NCI-H146 (cell line): Measurements from ENCODE around the gene ARAP2.

Experiments used
- DNase-seq: peaks from one replicate; lab custom pipeline; 2025; lab: John Stamatoyannopoulos, UW

Gene ARAP2

GRCh38 chr4:36220776-36221175 is 23.5 kb downstream of the ARAP2 start:
- no peak for DNase-seq

DNA sequence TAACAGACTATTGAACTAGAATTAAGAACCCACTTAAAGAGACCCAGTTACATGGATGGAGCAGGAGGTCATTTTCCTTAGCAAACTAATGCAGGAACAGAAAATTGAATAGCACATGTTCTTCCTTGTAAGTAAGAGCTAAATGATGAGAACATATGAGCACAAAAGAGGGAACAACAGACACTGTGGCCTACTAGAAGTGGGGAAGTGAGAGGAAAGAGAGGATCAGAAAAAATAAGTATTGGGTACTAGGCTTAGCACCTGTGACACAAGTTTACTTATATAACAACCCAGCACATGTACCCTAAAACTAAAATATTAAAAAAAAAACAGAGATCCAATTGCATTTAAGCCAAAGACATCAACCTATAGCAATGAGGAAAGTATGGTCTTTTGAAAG is 26.2 kb downstream of the ARAP2 start:
- no peak for DNase-seq

GRCh38 chr4:36215627-36216026 is 28.7 kb downstream of the ARAP2 start:
- no peak for DNase-seq

DNA sequence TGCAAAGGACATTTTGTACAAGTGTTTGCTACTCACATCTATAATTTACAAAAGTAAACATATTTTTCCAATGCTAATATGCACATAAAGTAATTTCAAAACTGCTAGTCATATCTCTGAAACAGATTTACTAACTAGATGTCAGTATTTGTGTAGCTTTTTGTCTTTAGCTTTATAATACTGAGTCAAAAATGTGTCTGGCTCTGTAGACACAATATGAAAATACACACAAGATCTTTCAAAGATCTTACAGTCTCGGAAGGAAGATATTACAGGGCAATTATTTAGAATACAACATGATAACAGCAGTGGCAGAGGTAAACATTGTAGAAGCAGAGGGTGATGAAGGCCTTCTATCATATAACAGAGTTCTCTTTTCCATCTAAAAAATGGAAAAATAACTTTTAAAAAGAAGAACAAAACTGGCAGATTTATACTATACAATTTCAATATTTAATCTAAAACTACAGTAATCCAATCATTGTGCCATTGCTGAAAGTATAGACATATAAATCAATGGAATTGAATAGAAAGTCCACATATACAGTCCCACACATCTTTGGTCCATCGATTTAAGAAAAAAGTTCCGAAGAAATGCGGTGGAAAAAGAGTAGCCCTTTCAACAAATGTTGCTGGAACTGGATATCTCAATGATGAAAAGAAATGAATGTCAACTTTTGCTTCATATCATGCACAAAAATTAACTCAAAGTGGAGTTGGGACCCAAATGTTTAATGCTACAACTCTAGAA is 29.4 kb downstream of the ARAP2 start:
- DNase-seq: no peak

- DNase-seq: peak; percentile 36
Measured at GRCh38 chr4:36213977-36214376, 30.3 kb downstream of the ARAP2 start.

DNA sequence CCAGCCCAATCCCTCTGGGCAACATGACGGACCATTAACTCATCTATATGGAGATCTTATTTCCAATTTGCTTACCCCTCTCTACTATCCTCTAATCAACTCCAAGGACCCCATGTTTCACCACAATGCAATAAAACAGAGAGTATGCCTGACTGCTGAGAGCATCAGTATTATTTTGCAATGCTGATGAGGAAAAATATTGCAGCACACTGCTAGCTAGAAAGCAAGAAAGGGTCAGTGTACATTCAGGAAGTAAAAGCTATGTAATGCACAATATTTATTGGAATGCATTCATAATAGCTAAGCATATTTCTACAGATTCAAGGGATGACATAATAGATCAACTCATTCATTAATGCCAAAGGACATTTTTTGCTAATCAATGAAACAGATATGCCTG is 33.2 kb downstream of the ARAP2 start:
- DNase-seq: no peak

DNA sequence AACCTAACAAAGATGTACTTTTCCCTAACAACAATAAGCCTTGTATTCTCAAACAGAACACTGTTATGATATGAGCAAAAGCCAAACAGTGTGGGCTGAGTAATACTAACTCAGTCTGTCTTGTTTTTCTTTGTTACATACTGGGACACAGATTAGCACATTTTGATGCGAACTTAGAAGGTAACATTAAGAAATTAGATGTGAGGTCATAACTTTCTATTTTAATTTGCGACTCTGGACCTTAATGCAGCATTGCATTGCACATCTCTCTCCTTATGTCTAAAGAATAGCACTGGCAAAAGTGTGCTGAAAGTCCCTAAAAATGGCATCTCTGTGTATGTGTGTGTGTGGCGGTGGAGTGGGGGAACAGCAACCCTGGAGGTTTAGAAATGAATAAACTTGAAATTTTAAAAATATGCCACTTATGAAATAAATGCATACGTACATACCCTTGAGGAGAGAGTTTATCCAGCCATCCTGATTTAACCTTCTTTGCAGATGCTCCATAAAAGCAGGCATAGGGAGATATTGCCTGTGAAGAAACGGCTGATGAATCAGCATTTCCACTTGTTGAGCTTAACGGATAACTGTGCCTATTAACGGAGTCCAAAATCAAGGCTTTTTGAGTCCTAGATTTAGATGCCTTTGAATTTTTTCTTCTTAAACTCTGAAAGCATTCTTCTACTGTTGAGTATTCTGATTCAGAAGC is 34.2 kb downstream of the ARAP2 start:
- no peak for DNase-seq

DNA sequence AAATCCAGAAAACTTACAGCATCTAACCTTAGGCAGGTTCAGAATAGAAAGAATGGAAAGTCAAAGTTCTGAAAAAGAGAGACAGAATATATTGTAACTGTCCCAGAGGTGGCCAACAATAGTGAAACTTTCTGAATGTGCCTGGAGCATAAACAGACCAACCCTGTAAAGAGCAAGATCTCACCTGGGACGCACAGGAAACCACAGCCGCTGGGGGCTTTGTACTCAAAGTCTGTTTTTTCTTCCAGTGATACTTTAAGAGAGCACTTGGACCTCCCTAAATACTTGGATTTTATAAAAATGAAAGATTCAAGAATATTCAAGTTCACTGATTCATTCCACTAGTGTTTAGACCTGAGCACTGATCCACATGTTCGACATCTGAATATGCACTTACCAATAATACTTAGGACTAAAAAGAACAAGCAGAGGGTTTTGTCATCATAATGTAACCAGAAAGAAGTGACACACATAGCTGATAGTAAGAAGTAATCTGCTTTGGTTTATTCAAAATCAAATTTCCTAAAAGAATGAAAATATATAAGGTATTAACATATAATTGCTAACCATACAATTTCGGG is 35.3 kb downstream of the ARAP2 start:
- DNase-seq: no peak

DNA sequence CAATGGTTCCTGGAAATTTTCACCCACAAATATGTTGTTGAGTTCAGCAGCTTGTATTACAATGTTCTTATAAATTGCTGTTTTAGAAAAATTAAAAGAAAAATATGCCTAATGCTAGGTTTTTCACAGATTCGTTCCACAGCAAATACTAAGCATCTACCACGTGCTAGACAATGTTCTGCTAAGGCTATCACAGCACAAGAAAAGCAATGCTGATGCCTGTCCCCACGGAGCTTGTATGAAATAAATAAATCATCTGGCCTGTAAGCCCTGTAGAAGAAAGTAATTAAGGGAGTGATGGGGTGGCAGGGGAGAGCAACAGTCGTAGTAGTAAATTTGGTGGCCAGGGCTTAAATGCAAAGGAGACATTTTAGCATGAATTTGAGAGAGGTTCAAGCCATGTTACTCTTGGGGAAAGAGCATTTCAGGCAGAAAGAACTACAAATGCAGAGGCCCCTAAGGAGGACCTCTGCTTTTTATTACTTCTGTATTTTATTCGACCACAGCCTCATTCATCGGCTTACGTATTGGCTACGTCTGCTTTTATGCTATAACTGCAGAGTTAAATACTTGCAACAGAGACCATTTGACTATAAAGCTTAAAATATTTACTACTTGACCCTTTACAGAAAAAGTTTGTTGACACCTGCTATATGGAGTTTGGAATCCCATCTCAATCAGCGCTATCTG is 36.3 kb downstream of the ARAP2 start:
- no peak for DNase-seq

DNA sequence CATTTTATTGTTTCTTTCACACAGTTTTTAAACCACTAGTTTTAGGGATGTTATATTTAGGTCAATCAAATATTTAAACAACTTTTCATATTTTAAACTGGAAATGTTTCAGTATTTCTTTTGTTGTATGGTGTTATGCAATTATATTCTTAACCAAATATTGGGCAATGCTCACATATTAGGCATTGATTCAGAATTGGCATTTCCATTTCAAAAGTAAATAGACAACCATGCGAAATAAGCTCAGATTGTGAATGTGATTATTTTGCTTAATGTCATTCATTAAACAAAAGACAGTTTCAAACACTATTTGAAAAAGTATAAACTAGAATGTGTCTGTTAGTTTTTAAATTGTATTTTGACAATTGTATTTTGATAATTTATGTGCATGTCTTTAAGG is 36.9 kb downstream of the ARAP2 start:
- DNase-seq: no peak

DNA sequence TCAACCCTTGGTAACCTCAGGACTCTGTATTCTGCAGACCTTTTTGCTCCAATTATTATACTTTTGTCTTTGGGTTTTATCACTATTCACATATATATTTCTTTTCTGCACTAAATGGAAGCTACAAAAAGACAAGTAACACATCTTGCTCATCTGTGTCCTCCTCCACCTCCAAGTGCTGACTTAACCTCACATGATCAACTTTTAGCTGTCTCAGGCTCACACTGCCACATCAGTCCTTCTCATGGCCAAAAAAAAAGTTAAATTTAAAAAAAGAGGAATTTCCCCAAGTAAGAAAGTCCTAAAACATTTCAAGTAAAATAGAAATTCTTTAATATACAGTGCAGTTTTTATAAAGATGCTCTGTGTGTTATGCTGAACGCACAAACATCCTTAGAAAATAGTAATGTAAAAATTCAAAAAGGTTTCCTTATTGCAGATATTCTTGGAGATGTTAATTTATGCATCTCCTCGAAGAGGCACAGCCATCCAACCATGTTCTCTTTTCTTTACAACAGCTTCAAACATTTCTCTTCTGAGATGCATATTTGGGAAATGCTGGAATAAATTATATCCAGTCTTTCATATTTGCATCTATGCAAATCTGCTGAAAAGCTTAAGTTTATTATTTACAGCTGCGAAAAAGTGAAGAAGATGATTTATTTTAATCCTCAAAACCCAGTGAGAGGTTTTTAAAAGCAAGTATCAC is 37.6 kb downstream of the ARAP2 start:
- DNase-seq: no peak

DNA sequence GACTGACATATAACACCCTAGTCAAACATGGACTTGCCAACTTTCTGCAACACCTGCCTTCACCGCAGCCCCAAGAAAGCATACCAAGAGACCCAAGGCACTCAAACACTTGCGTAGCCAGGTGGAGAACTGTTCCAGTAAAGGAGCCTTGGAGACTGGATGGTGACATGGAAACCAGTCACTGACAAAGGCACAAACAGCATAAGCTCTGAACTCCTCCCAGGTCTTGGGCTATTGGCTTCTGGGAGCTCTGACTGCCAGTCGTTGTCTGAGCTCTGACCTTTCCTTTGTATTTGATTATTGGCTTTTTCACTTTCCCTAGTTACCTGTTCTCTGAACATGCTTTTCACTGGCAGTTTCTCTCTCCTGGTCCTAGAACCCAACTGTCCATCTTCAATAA is 38.3 kb downstream of the ARAP2 start:
- peak; percentile 6 for DNase-seq

- DNase-seq: no peak
Measured at GRCh38 chr4:36198861-36199260, 45.5 kb downstream of the ARAP2 start.

- no peak for DNase-seq
Measured at GRCh38 chr4:36198068-36198808, 46.1 kb downstream of the ARAP2 start.

DNA sequence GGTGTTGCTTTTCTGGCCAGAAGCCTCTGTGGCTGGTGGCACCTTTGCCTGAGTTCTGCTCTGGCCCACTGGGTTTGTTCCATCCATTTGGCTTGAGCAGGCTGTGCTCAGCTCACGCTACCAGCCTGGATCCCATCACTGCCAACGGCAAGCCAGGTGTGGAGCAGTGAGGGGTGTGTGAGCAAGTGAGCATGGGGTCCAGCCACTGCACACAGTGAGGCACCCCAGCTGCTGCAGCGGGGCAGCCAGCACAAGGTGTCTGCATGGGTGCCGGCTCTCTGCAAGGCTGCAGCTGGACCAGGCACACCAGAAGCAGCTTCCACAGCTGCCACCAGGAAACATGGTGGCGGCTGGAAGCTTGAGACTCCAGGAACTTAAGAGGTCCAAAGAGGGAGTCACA is 46.8 kb downstream of the ARAP2 start:
- DNase-seq: no peak

GRCh38 chr4:36196145-36196913 is 48.0 kb downstream of the ARAP2 start:
- no peak for DNase-seq

- no peak for DNase-seq
Measured at GRCh38 chr4:36192922-36193321, 51.4 kb downstream of the ARAP2 start.

DNA sequence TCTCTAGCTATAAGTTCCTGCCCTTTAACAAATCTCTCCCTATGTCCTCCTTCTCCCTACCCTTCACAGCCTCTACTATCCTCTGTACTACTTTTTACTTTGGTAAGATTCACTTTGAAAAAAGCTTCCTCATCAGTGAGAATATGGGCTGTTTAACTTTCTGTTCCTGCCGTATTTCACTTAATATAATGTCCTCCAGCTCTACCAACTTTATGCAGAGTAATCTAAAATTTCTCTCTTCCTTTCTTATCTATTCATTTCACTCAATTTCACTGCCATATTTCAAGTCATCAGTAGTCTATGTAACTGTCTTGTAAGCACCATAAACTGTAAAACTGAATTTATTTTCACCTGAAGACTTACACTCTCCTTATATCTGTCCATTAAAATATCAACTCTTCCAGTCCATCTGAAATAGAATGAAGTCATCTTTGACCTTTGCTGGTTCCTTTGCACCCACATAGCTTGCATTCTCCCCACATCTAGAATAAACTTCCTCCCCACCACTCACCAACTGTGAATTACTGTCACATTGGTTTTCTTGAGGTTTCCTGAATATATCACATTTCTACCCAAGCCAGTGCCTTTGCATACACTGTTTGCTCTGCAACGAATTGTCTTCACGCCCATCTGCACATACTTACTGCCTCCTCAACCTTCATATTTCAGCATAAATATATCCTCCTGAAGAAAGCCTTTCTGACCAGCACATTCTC is 54.6 kb downstream of the ARAP2 start:
- no peak for DNase-seq

GRCh38 chr4:36187723-36188333 is 56.5 kb downstream of the ARAP2 start:
- DNase-seq: peak; percentile 20
